ENCODE data around the gene NKAPL. TPM values are rescaled to one million over a fixed set of nuclear protein-coding genes. Genes with fewer than 3 reads are reported as not detected.

NKAPL gene
- total RNA-seq, 2 experiments from 2014 or later, result not detected

GRCh38 chr6:28251661-28252008 is 7.5 kb upstream of the NKAPL start:
- no peaks in the 10 kb centered on the region for H3K9me3 Mint-ChIP-seq (ENCODE audit: insufficient read depth)
- ChIA-PET POLR2A (interaction anchor here (0.9 to 2.4 kb wide), 5 partner anchors 9 to 147 kb away, joined by 3 to 27 read pairs (median 5); partner anchors contain the start of genes ZSCAN16 and ZSCAN26), CTCF (interaction anchor here (1.0 to 3.1 kb wide), 7 partner anchors 9 to 110 kb away, joined by 3 to 17 read pairs (median 4); partner anchors contain the start of genes PGBD1, ZKSCAN8 and ZSCAN26)
- H3K27ac Mint-ChIP-seq, result peak overlapping the region; percentile 87
- H3K4me1 Mint-ChIP-seq (ENCODE audit: low read depth), result peaks cover 33% of the 10 kb centered on the region
- DNase-seq (peak; percentile 58), ATAC-seq (peak; percentile 89)
- peaks cover 28% of the 10 kb centered on the region for H3K36me3 Mint-ChIP-seq (ENCODE audit: low read depth)
- H3K27me3 Mint-ChIP-seq (ENCODE audit: low read depth), result no peaks in the 10 kb centered on the region
- peak overlapping the region; percentile 92 for H3K4me3 Mint-ChIP-seq

DNA sequence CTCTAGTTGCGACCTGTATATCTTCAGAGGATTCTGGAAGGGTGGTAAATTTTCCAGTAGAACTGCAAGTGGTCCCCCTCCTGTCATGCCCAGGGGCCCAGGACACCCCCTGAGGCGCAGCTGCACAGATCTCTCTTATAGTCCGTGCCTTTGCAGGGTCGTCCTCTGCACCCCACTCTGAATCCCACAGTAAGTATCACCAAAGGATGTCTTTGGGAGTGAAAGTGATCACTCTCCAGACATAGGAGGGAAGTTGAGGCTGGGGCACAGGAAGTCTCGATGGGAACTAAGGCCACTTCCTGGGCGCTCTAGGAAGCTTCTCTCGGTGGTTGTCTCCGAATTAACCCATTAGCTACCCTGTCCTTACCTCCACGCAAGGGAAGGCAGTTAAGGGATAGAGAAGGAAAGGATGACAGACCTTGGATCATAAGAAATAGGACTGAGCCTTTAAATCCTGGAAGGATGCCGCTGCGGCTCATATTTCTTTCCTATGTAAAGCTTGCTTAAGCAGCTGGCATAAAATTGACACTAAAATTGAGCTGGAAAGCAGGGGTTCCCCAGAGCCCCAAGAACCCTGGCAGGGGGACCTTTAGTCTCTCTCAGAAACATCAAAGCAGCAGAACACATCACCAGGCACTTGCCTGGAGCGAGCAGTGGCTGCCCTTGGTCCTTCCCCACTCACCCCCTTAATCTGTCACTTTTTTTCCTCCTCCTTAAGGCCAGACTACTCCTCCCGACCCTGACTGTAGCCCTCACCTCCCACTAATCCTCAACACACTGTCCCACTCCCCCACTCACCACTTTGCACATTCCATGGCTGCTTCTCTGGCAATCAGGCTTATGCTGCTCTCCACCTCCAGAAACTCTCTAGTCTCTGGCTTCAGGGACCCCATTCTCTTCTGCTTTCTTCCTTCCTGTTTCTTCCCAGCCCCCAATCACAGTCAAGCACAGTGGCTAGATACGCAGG is 6.8 kb upstream of the NKAPL start, which contains the start of gene ZKSCAN4:
TSS of gene ZKSCAN4 (minus strand) at position 261 of the 967 bp plus-strand sequence. CDS start 289 bp downstream, outside the sequence.
- no peaks in the 10 kb centered on the region for H3K9me3 Mint-ChIP-seq (ENCODE audit: insufficient read depth)
- peak within 1 kb of the TSS; percentile 92 for H3K4me3 Mint-ChIP-seq
- no peaks in the 10 kb centered on the region for H3K27me3 Mint-ChIP-seq (ENCODE audit: low read depth)
- peaks cover 33% of the 10 kb centered on the region for H3K4me1 Mint-ChIP-seq (ENCODE audit: low read depth)
- peak; percentile 87 for DNase-seq
- H3K27ac Mint-ChIP-seq, result peak within 1 kb of the TSS; percentile 87
- H3K36me3 Mint-ChIP-seq (ENCODE audit: low read depth), result peaks cover 24% of the 10 kb centered on the region
- POLR2A ChIA-PET, result interaction anchor here (0.9 to 2.4 kb wide), 7 partner anchors 8 to 148 kb away, joined by 3 to 27 read pairs (median 5); partner anchors contain the start of genes ZKSCAN8, ZSCAN16 and ZSCAN26
- CTCF ChIA-PET, result interaction anchor here (0.7 to 3.1 kb wide), 11 partner anchors 8 to 131 kb away, joined by 3 to 17 read pairs (median 4); partner anchors contain the start of genes PGBD1, ZKSCAN8 and ZSCAN26
- peak; percentile 78 for ATAC-seq

DNA sequence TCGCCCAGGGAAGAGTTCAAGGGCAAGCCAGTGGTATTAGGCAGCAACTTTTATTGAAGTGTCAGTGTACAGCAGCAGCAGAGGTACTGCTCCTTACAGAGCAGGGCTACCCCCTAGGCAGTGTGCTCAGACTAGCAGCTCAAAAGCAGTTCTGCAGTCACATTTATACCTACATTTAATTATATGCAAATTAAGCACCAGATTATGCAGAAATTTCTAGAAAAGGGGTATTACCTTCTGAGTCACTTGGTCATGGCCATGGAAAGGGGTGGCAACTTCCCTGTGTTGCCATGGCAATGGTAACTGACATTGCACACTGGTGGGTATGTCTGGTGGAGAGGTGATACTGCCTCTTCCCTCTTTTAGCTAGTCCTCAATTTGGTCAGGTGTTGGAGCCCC is 5.0 kb upstream of the NKAPL start:
- ATAC-seq, result no peak
- Mint-ChIP-seq H3K4me1 (ENCODE audit: low read depth) (peaks cover 38% of the 10 kb centered on the region), H3K36me3 (ENCODE audit: low read depth) (peaks cover 19% of the 10 kb centered on the region), H3K4me3 (no peak overlapping the region), H3K27ac (no peak overlapping the region), H3K27me3 (ENCODE audit: low read depth) (peaks cover 4% of the 10 kb centered on the region), H3K9me3 (ENCODE audit: insufficient read depth) (peaks cover 5% of the 10 kb centered on the region)
- DNase-seq, result no peak
- CTCF ChIA-PET, result interaction anchor here (1.3 to 3.1 kb wide), 4 partner anchors 9 to 102 kb away, joined by 3 to 17 read pairs (median 6); partner anchors contain the start of gene ZSCAN26
- POLR2A ChIA-PET, result interaction anchor here (1.1 to 1.2 kb wide), 2 partner anchors 13 to 149 kb away, joined by 3 to 7 read pairs; partner anchors contain the start of gene ZSCAN26

DNA sequence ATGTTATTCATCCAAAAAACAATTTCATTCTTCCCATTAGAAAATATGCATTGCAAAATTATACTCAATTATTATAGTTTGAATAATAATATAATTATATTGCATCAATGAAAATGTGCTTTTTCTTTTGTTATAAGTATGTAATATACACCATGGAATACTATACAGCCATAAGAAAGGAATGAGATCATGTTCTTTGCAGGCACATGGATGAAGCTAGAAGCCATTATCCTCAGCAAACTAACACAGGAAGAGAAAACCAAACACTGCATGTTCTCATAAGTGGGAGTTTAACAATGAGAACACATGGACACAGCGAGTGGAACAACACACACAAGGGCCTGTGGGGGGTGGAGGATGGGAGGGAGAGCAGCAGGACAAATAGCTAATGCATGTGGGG is 2.1 kb upstream of the NKAPL start:
- peaks cover 5% of the 10 kb centered on the region for H3K9me3 Mint-ChIP-seq (ENCODE audit: insufficient read depth)
- H3K27ac Mint-ChIP-seq, result no peak overlapping the region
- ATAC-seq, result no peak
- peaks cover 14% of the 10 kb centered on the region for H3K4me1 Mint-ChIP-seq (ENCODE audit: low read depth)
- no peak overlapping the region for H3K4me3 Mint-ChIP-seq
- CTCF ChIA-PET, result no interaction called here
- peaks cover 8% of the 10 kb centered on the region for H3K36me3 Mint-ChIP-seq (ENCODE audit: low read depth)
- DNase-seq, result no peak
- POLR2A ChIA-PET, result no interaction called here
- H3K27me3 Mint-ChIP-seq (ENCODE audit: low read depth), result peaks cover 7% of the 10 kb centered on the region

GRCh38 chr6:28263922-28264321 is 4.8 kb downstream of the NKAPL start:
- Mint-ChIP-seq H3K4me1 (ENCODE audit: low read depth) (peaks cover 14% of the 10 kb centered on the region), H3K27ac (no peak overlapping the region), H3K9me3 (ENCODE audit: insufficient read depth) (no peaks in the 10 kb centered on the region), H3K36me3 (ENCODE audit: low read depth) (peaks cover under 1% of the 10 kb centered on the region), H3K4me3 (no peak overlapping the region), H3K27me3 (ENCODE audit: low read depth) (peaks cover 12% of the 10 kb centered on the region)
- ChIA-PET CTCF (interaction anchor here (0.9 to 1.9 kb wide), 3 partner anchors 10 to 92 kb away, joined by 3 to 13 read pairs (median 5); partner anchors contain the start of gene ZKSCAN4), POLR2A (interaction anchor here (1.0 kb wide), 1 partner anchor 12 kb away, joined by 3 read pairs; the partner anchor contains the start of gene ZKSCAN4)
- no peak for ATAC-seq
- DNase-seq, result no peak

- ATAC-seq (no peak), DNase-seq (no peak)
- CTCF ChIA-PET, result interaction anchor here (1.9 kb wide), 1 partner anchor 91 kb away, joined by 13 read pairs; no protein-coding TSS in a partner anchor
- peaks cover 5% of the 10 kb centered on the region for H3K36me3 Mint-ChIP-seq (ENCODE audit: low read depth)
- POLR2A ChIA-PET, result interaction anchor here (0.6 to 4.0 kb wide), 2 partner anchors 13 to 18 kb away, joined by 3 to 27 read pairs; partner anchors contain the start of gene ZKSCAN4
- no peak overlapping the region for H3K27ac Mint-ChIP-seq
- peaks cover 12% of the 10 kb centered on the region for H3K27me3 Mint-ChIP-seq (ENCODE audit: low read depth)
- H3K4me1 Mint-ChIP-seq (ENCODE audit: low read depth), result peaks cover 15% of the 10 kb centered on the region
- H3K4me3 Mint-ChIP-seq, result no peak overlapping the region
- H3K9me3 Mint-ChIP-seq (ENCODE audit: insufficient read depth), result no peaks in the 10 kb centered on the region
Measured at GRCh38 chr6:28264834-28265401, 5.8 kb downstream of the NKAPL start.

- DNase-seq (no peak), ATAC-seq (no peak)
- Mint-ChIP-seq H3K27ac (no peak overlapping the region), H3K9me3 (ENCODE audit: insufficient read depth) (no peaks in the 10 kb centered on the region), H3K36me3 (ENCODE audit: low read depth) (peaks cover 6% of the 10 kb centered on the region), H3K4me3 (no peak overlapping the region), H3K4me1 (ENCODE audit: low read depth) (peaks cover 15% of the 10 kb centered on the region), H3K27me3 (ENCODE audit: low read depth) (peaks cover 8% of the 10 kb centered on the region)
- ChIA-PET POLR2A (interaction anchor here (0.9 to 4.0 kb wide), 12 partner anchors 13 to 373 kb away, joined by 3 to 27 read pairs (median 6); partner anchors contain the start of genes PGBD1, ZKSCAN3, ZKSCAN4 and ZKSCAN8), CTCF (interaction anchor here (0.7 to 3.1 kb wide), 10 partner anchors 14 to 162 kb away, joined by 3 to 20 read pairs (median 4); partner anchors contain the start of genes PGBD1, ZKSCAN3 and ZKSCAN4)
Measured at GRCh38 chr6:28266563-28266961, 7.5 kb downstream of the NKAPL start.

DNA sequence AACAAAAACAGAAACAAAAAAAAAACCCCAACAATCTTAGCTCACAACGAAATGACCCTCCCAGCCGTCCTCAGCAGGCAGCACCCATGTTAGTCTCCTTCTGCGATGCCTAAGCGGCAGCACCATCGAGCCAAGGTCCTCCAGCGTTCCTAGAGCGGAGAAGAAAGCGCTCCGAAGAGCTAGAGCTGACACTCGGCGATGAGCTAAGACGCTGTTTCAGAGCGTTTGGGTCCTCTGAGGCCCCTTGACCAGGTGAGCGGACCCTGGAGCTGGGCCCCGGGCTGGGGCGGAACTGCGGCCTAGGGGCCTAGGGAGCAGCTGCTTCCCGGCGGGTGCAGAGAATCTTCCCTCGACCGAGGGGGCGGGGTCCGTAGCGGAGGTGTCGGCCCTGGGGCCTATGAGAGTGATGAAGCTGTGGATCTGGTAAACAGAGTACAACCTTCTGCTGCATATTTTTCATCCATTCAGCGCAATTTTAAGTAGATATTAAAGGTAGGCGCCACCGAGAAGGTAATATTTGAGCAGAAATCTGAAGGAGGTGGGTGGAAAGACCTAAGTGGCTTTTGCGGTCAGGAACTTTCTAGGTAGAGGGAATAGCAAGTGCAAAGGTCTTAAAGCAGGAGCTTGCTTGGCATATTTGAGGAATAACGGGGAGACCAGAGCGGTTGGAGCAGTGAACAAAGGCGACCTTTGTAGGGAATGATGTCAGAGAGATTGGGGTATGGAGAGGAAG is 8.0 kb downstream of the NKAPL start, which contains the start of gene ZSCAN26:
TSS of gene ZSCAN26 (plus strand) at position 182 of the 733 bp plus-strand sequence. CDS start 4,777 bp downstream, outside the sequence.
- ChIA-PET POLR2A (interaction anchor here (0.8 to 4.0 kb wide), 13 partner anchors 14 to 374 kb away, joined by 3 to 27 read pairs (median 6); partner anchors contain the start of genes PGBD1, ZKSCAN3, ZKSCAN4 and ZKSCAN8), CTCF (interaction anchor here (0.7 to 3.1 kb wide), 10 partner anchors 14 to 163 kb away, joined by 3 to 20 read pairs (median 4); partner anchors contain the start of genes PGBD1, ZKSCAN3 and ZKSCAN4)
- peaks cover 8% of the 10 kb centered on the region for H3K27me3 Mint-ChIP-seq (ENCODE audit: low read depth)
- no peak within 1 kb of the TSS for H3K4me3 Mint-ChIP-seq
- H3K4me1 Mint-ChIP-seq (ENCODE audit: low read depth), result peaks cover 15% of the 10 kb centered on the region
- H3K27ac Mint-ChIP-seq, result no peak within 1 kb of the TSS
- ATAC-seq (peak; percentile 98), DNase-seq (peak; percentile 92)
- H3K36me3 Mint-ChIP-seq (ENCODE audit: low read depth), result peaks cover 9% of the 10 kb centered on the region
- no peaks in the 10 kb centered on the region for H3K9me3 Mint-ChIP-seq (ENCODE audit: insufficient read depth)

DNA sequence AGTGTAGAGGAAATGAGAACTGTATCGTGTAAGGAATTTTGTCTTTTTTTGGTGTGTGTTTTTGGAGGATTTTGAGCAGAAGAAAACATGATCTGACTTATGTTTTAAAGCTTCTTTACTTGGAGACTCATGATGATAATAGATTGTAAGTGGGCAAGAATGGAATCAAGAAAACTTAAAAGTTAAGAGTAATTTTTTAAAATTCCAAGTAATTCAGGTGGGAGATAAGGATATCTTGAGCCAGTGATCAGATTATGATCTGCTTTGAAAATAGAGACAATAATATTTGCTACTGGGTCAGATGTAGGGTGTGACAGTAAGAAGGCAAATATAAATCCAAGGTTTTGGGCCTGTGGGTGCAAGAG is 8.6 kb downstream of the NKAPL start:
- POLR2A ChIA-PET, result interaction anchor here (0.8 to 4.0 kb wide), 10 partner anchors 14 to 373 kb away, joined by 3 to 27 read pairs (median 6); partner anchors contain the start of genes PGBD1, ZKSCAN4, ZKSCAN8 and ZSCAN31
- CTCF ChIA-PET, result interaction anchor here (1.2 to 3.1 kb wide), 7 partner anchors 15 to 163 kb away, joined by 3 to 20 read pairs (median 4); partner anchors contain the start of genes ZKSCAN3 and ZKSCAN4
- Mint-ChIP-seq H3K27me3 (ENCODE audit: low read depth) (peaks cover 4% of the 10 kb centered on the region), H3K4me1 (ENCODE audit: low read depth) (peaks cover 15% of the 10 kb centered on the region), H3K27ac (no peak overlapping the region), H3K4me3 (no peak overlapping the region), H3K36me3 (ENCODE audit: low read depth) (peaks cover 14% of the 10 kb centered on the region), H3K9me3 (ENCODE audit: insufficient read depth) (no peaks in the 10 kb centered on the region)
- ATAC-seq, result no peak
- no peak for DNase-seq

DNA sequence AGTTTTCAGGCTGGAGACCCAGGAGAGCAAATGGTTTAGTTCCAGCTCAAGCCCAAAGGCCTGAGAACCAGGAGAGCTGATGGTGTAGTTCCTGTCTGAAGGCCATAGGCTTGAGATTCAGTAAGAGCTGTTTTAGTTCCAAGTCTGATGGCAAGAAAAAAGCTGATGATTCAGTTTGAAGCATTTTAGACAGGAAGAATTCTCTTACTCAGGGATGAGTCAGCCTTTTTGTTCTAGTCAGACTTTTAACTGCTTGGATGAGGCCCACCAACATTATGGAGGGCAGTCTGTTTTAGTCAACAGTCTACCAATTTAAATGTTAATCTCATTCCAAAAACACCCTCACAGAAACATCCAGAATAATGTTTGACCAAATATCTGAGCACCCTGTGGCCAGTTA is 10.4 kb downstream of the NKAPL start:
- ChIA-PET POLR2A (no interaction called here), CTCF (no interaction called here)
- H3K9me3 Mint-ChIP-seq (ENCODE audit: insufficient read depth), result no peaks in the 10 kb centered on the region
- ATAC-seq, result no peak
- no peak overlapping the region for H3K27ac Mint-ChIP-seq
- peaks cover 27% of the 10 kb centered on the region for H3K36me3 Mint-ChIP-seq (ENCODE audit: low read depth)
- no peak overlapping the region for H3K4me3 Mint-ChIP-seq
- no peak for DNase-seq
- no peaks in the 10 kb centered on the region for H3K27me3 Mint-ChIP-seq (ENCODE audit: low read depth)
- H3K4me1 Mint-ChIP-seq (ENCODE audit: low read depth), result peaks cover 11% of the 10 kb centered on the region
